Measurements from ENCODE around the gene OR6S1. TPM values are rescaled to one million over a fixed set of nuclear protein-coding genes. Genes with fewer than 3 reads are reported as not detected.
"Not testable (repeated sequence)": the region's sequence is repeated elsewhere in the genome, so short reads cannot be mapped to it uniquely, and the experiment has no call there.

The OR6S1 gene
- total and polyA plus RNA-seq, 10 of the 15 experiments (the other 5 are each of a cell fraction or from before 2014, with no cell fraction given), result 0.22 to 0.67 (median 0.43) TPM; not detected in 4

- no TSS peak for BruUV-seq (replicated peaks)
- no peak for TF ChIP-seq ATF3 (IDR thresholded peaks at IDR 0.05; ENCODE audit: borderline replicate concordance, extremely low read depth, low read depth, low read length)
- no peak for TF ChIP-seq RFX5 (IDR thresholded peaks at IDR 0.05; ENCODE audit: low read depth, low read length)
- FAIRE-seq, result no peak
- H3K9ac ChIP-seq (ENCODE audit: control insufficient read depth, insufficient read depth, low read length), result no peak overlapping the region
- no peak overlapping the region for H3K4me3 ChIP-seq
- H2AFZ ChIP-seq (ENCODE audit: control insufficient read depth, low read depth, low read length), result no peak overlapping the region
- H3K4me2 ChIP-seq (ENCODE audit: control insufficient read depth, insufficient read depth), result no peak overlapping the region
- H3K9me3 ChIP-seq (replicated peaks; ENCODE audit: control insufficient read depth, insufficient read depth, low read length), result no peaks in the 10 kb centered on the region
- ChIA-PET SMC1A (ENCODE audit: uncharacterized antibody, unreplicated experiment) (interaction anchor here (1.7 to 3.7 kb wide), 3 partner anchors 11 to 287 kb away, joined by 3 to 26 read pairs (median 9); no protein-coding TSS in a partner anchor), CTCF (interaction anchor here (1.1 to 9.0 kb wide), 6 partner anchors 8 to 70 kb away, joined by 3 to 79 read pairs (median 13); partner anchors contain the start of gene RNASE4), POLR2A (no interaction called here), RAD21 (ENCODE audit: unreplicated experiment) (no interaction called here)
- peaks cover 40% of the 10 kb centered on the region for H3K4me1 ChIP-seq (ENCODE audit: control insufficient read depth, insufficient read depth, low read length)
- 60% methylated on average over 2 of the region's 2 CpGs for WGBS (ENCODE audit: insufficient coverage, insufficient replicate concordance, low lambda C conversion rate, missing lambda C conversion rate)
- no peaks in the 10 kb centered on the region for H3K79me2 ChIP-seq (ENCODE audit: control insufficient read depth, insufficient read depth, low read length)
- intact Hi-C loops (cut with micrococcal nuclease; ENCODE audit: unreplicated experiment), result no loop called here
- H3K27me3 ChIP-seq (replicated peaks in 1 of 2; ENCODE audit: control insufficient read depth in 2 of 2, insufficient read depth in 2 of 2, low read length in 1 of 2), result no peaks in the 10 kb centered on the region
- DNase-seq (ENCODE audit: low read depth, low spot score), result no peak
- H3K27ac ChIP-seq (ENCODE audit: control insufficient read depth, insufficient read depth), result no peak overlapping the region
- no peak for ATAC-seq
- no peaks in the 10 kb centered on the region for H3K36me3 ChIP-seq (ENCODE audit: control insufficient read depth in 2 of 2, insufficient read depth in 2 of 2, low read length in 1 of 2)
- H4K20me1 ChIP-seq (ENCODE audit: control insufficient read depth, insufficient read depth), result no peaks in the 10 kb centered on the region
- in situ Hi-C loops (cut with MboI), result no loop called here
Observed at GRCh38 chr14:20620798-20621478, 20.6 kb downstream of the OR6S1 start.

- H3K9ac ChIP-seq (ENCODE audit: control insufficient read depth, insufficient read depth, low read length); H3K79me2 ChIP-seq (ENCODE audit: control insufficient read depth, insufficient read depth, low read length); DNase-seq (ENCODE audit: low read depth, low spot score); ATAC-seq; H3K4me3 ChIP-seq; H4K20me1 ChIP-seq (ENCODE audit: control insufficient read depth, insufficient read depth); H2AFZ ChIP-seq (ENCODE audit: control insufficient read depth, low read depth, low read length); in situ Hi-C loops (cut with MboI); H3K27me3 ChIP-seq (replicated peaks in 1 of 2; ENCODE audit: control insufficient read depth in 2 of 2, insufficient read depth in 2 of 2, low read length in 1 of 2); BruUV-seq (replicated peaks); H3K4me2 ChIP-seq (ENCODE audit: control insufficient read depth, insufficient read depth); RAD21 ChIA-PET (ENCODE audit: unreplicated experiment); H3K9me3 ChIP-seq (replicated peaks; ENCODE audit: control insufficient read depth, insufficient read depth, low read length); FAIRE-seq; intact Hi-C loops (cut with micrococcal nuclease; ENCODE audit: unreplicated experiment); H3K36me3 ChIP-seq (ENCODE audit: control insufficient read depth in 2 of 2, insufficient read depth in 2 of 2, low read length in 1 of 2); H3K27ac ChIP-seq (ENCODE audit: control insufficient read depth, insufficient read depth): not testable (repeated sequence)
- WGBS (ENCODE audit: insufficient coverage, insufficient replicate concordance, low lambda C conversion rate, missing lambda C conversion rate), result 87% methylated on average over 6 of the region's 6 CpGs
- ChIA-PET POLR2A (interaction anchor here (1.6 kb wide), 1 partner anchor 12 kb away, joined by 5 read pairs; no protein-coding TSS in a partner anchor), CTCF (interaction anchor here (0.6 to 9.0 kb wide), 3 partner anchors 9 to 316 kb away, joined by 3 to 79 read pairs (median 4); partner anchors contain the start of gene RNASE4), SMC1A (ENCODE audit: uncharacterized antibody, unreplicated experiment) (interaction anchor here (0.6 to 1.1 kb wide), 2 partner anchors 11 to 71 kb away, joined by 3 to 4 read pairs; no protein-coding TSS in a partner anchor)
- H3K4me1 ChIP-seq (ENCODE audit: control insufficient read depth, insufficient read depth, low read length), result peaks cover 39% of the 10 kb centered on the region
Observed at GRCh38 chr14:20619688-20620087, 21.8 kb downstream of the OR6S1 start.

Data from GM12878 (cell line).